H1 (cell line): ENCODE results near the gene OPN3. TPM values are rescaled to one million over a fixed set of nuclear protein-coding genes. Genes with fewer than 3 reads are reported as not detected.

Source experiments
- CEBPB ChIP-seq: IDR thresholded peaks from 2 replicates; pipeline ENCODE4 v1.6.1; 2012; ENCODE audit warnings: low read depth, low read length
- TBP ChIP-seq: IDR thresholded peaks from 2 replicates; pipeline ENCODE4 v1.6.1; 2011; ENCODE audit warnings: low read depth, low read length, improper control_type of control experiment
- polyA plus RNA-seq, 7 experiments: library from polyadenylated mRNA; depleted of rRNA in 3 of 7; stranded (reverse) in 5 of 7; unstranded in 2 of 7; fragments of >200 nt in 5 of 7; fragments of 200-250 nt in 2 of 7; gene quantifications; 1 replicate in 5 of 7; 2 replicates in 1 of 7; 4 replicates in 1 of 7; pipeline versions ENCODE4 v1.2.1 to v1.2.3, GENCODE V29; 2011 to 2013; ENCODE audit warnings: missing spikeins in 2 of 7, mixed read lengths in 2 of 7
- total RNA-seq: library from RNA; stranded (reverse); fragmentation: NEBNext Ultra II Directional; extraction: Animal tissue kit (Norgen Biotek cat#: 25700); gene quantifications from 2 replicates; pipeline ENCODE4 v1.2.1, GENCODE V29; 2021
- TF ChIP-seq, protein P1 (sequence below): IDR thresholded peaks from 2 replicates; pipeline ENCODE4 v1.6.1; 2011; ENCODE audit warnings: low read length, improper control_type of control experiment

The OPN3 gene
- total and polyA plus RNA-seq, 2 of the 8 experiments (the other 6 are each of a cell fraction or from before 2014, with no cell fraction given) = 8.8 to 19.4 TPM

DNA sequence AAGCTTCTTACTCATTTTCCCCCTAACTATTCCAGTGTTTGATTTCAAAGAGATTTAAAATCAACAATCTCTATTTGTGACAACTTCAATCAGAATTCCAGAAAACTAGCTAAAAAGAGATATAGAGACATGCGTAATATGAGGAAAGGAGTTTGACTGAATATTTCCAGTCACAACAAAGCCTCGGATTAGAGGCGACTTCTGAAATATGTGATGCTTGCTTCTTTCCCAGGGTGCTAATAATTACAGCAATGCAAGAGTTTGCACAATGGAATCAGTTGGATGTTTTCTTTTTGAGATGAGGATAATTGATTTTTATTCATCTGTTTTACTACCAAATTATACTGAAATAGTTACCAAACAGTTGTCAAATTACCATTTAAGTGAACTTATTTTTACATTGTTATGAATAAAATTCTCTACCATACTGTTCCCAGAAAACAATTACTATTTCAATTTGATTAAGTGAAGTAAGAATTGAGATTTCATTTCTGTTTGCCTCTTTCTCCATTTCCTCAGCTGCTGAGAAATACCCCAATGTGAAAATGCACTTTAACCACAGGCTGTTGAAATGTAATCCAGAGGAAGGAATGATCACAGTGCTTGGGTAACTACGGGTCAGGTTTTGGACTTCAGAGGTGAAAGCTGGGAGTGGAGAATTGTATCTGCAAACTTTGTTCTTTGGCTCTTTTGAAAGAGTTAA is 79.9 kb downstream of the OPN3 start (continued):
- TF ChIP-seq, protein P1, sequence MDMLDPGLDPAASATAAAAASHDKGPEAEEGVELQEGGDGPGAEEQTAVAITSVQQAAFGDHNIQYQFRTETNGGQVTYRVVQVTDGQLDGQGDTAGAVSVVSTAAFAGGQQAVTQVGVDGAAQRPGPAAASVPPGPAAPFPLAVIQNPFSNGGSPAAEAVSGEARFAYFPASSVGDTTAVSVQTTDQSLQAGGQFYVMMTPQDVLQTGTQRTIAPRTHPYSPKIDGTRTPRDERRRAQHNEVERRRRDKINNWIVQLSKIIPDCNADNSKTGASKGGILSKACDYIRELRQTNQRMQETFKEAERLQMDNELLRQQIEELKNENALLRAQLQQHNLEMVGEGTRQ = no peak
- no peak for TF ChIP-seq CEBPB
- no peak for TF ChIP-seq TBP
- TF ChIP-seq, all 59 proteins: peak for 0
